ENCODE measurements around the gene SMAGP.

Gene SMAGP

DNA sequence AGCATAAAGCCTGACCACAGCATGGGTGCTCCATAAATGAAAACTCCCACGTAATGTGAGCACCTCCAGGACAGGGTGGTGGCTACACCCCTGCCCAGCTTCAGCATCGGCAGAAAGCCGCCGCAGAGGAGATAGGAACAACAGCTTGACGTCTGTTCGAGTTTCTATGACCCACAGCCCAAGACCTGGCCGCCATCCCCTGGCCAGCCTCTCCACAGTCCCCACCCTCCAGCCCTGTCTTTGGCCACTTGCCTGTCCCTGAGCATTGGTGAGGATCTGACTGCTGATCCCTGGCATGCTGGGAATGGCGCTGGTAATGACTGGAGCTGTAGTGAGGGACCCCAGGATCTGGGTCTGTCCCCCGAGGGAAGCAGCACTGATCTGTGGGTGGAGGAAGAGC, 73.7 kb downstream of the SMAGP start:
- no peak for DNase-seq (ENCODE audit: low spot score)

DNA sequence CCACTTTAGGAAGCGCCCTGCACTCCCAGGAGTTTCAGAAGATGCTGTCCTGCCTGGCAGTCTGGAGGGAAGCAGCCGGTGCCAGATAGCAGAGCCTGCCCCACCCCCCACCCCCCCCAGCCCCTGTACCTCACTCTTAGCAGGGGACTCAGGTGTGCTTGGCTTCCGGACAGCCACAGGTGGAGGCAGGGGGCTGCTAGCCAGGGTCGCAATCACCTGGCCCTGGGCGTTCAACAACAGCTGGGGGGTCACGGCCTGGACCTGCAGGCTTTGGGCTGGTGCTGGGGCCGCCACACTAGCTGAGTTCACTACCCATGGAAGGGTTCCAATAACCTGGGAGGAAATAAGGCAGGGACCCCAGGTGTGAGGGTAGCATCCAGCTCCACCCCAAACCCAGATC, 74.4 kb downstream of the SMAGP start:
- DNase-seq (ENCODE audit: low spot score) = no peak

All from LoVo (cell line).